Stimulated activated CD4-positive, alpha-beta T cell treated with anti-CD3 and anti-CD28 coated beads, Interleukin-4, amount 100 ng/mL, for 4 hours (primary cell): ENCODE measurements around the gene PRDX2.

Source experiments
- DNase-seq, 2 experiments: peaks; one replicate each; pipeline ENCODE4 v3.0.0-alpha.2; 2020

PRDX2 gene

GRCh38 chr19:12751635-12752034 is 50.0 kb downstream of the PRDX2 start, which contains the start of gene BEST2:
Gene BEST2, plus strand, starts transcription at chr19:12751791. Its CDS starts 802 bp downstream, at chr19:12752593.
- no peak for DNase-seq

- DNase-seq, result no peak
Measured at GRCh38 chr19:12750851-12751250, 50.7 kb downstream of the PRDX2 start.

- no peak for DNase-seq
Measured at GRCh38 chr19:12749938-12750521, 51.6 kb downstream of the PRDX2 start.

- DNase-seq, result no peak
Measured at GRCh38 chr19:12748489-12748888, 53.1 kb downstream of the PRDX2 start.
